GM19372 (cell line): ENCODE results near the gene RBM42.

ENCODE experiments used
- ATAC-seq: cut with Tn5 transposase; IDR thresholded peaks from one replicate; pipeline ENCODE4 v1.9.1; 2021; ENCODE audit warnings: mild to moderate bottlenecking, low read depth, moderate library complexity; ENCODE audit not compliant: unreplicated experiment

The RBM42 gene

GRCh38 chr19:35619290-35619923 is 9.4 kb upstream of the RBM42 start:
- no peak for ATAC-seq

- ATAC-seq = no peak
Measured at GRCh38 chr19:35620001-35620400, 8.8 kb upstream of the RBM42 start.

GRCh38 chr19:35621708-35622107 is 7.1 kb upstream of the RBM42 start:
- ATAC-seq = no peak

- no peak for ATAC-seq
Measured at GRCh38 chr19:35622750-35623149, 6.1 kb upstream of the RBM42 start.

- ATAC-seq = no peak
Measured at GRCh38 chr19:35623327-35624010, 5.4 kb upstream of the RBM42 start.

- ATAC-seq = no peak
Measured at GRCh38 chr19:35628264-35628564, 622 bp upstream of the RBM42 start.

- ATAC-seq = no peak
Measured at GRCh38 chr19:35629332-35629633, 447 bp downstream of the RBM42 start.

GRCh38 chr19:35633727-35634440 is 5.0 kb downstream of the RBM42 start:
- no peak for ATAC-seq

GRCh38 chr19:35636651-35637050 is 7.8 kb downstream of the RBM42 start:
- ATAC-seq = no peak

GRCh38 chr19:35637165-35637564 is 8.3 kb downstream of the RBM42 start:
- no peak for ATAC-seq

GRCh38 chr19:35639321-35639639 is 10.4 kb downstream of the RBM42 start:
- no peak for ATAC-seq

- no peak for ATAC-seq
Measured at GRCh38 chr19:35639863-35640262, 11.0 kb downstream of the RBM42 start.

- no peak for ATAC-seq
Measured at GRCh38 chr19:35641515-35642151, 12.8 kb downstream of the RBM42 start, which contains the start of gene ETV2. Gene ETV2 (plus strand): TSS chr19:35641745. CDS start chr19:35642461, 716 bp downstream.

GRCh38 chr19:35642312-35642711 is 13.5 kb downstream of the RBM42 start:
- no peak for ATAC-seq

GRCh38 chr19:35642798-35643254 is 14.0 kb downstream of the RBM42 start:
- ATAC-seq = no peak

GRCh38 chr19:35643255-35644205 is 14.7 kb downstream of the RBM42 start:
- ATAC-seq = peak; percentile 38

- ATAC-seq = peak; percentile 53
Measured at GRCh38 chr19:35644206-35644986, 15.6 kb downstream of the RBM42 start.

- no peak for ATAC-seq
Measured at GRCh38 chr19:35644987-35645679, 16.3 kb downstream of the RBM42 start.
